PC-3 (cell line): ENCODE measurements around the gene EXOC6. TPM values are rescaled to one million over a fixed set of nuclear protein-coding genes. Genes with fewer than 3 reads are reported as not detected.

ENCODE experiments used
- ATAC-seq: fragments of 200-7000 bp; cut with Tn5 transposase; 2 replicates; pipeline ENCODE4 v1.9.1; 2020; ENCODE audit warnings: mild to moderate bottlenecking, moderate library complexity
- BruUV-seq: library from RNA; stranded (reverse); fragments of 400-500 nt; replicated peaks from 2 replicates; lab custom pipeline; 2021; lab: Mats Ljungman, UMichigan
- CTCF ChIA-PET: fragments of 300-600 bp; sonication (Branson Sonifier 250); formaldehyde crosslinking; loops from one replicate; lab custom pipeline; 2022; ENCODE audit warnings: antibody characterized with exemption; lab: Charles Lee
- POLR2A ChIA-PET: fragments of 300-600 bp; sonication (Branson Sonifier 250); formaldehyde crosslinking; loops from one replicate; lab custom pipeline; 2022; ENCODE audit warnings: antibody characterized with exemption; ENCODE audit not compliant: unreplicated experiment; lab: Charles Lee
- DNase-seq: peaks from one replicate; pipeline ENCODE4 v3.0.0-alpha.2; 2015
- H2AFZ ChIP-seq: fragments of 300-600 bp; sonication (generic); 2 replicates; pipeline ENCODE4 v1.6.0; 2016; ENCODE audit warnings: antibody characterized with exemption, low read length
- H3F3A ChIP-seq: fragments of 300-600 bp; sonication (generic); one replicate; pipeline ENCODE4 v1.6.0; 2017; ENCODE audit warnings: antibody characterized with exemption, low read length, control low read depth, mild to moderate bottlenecking; ENCODE audit not compliant: unreplicated experiment
- H3K27ac ChIP-seq: fragments of 300-600 bp; sonication (generic); 2 replicates; pipeline ENCODE4 v1.5.1; 2016; ENCODE audit warnings: mild to moderate bottlenecking, low read length
- H3K27me3 ChIP-seq: fragments of 300-600 bp; sonication (generic); 2 replicates; pipeline ENCODE4 v1.6.1; 2016; ENCODE audit warnings: low read length, mixed read lengths
- H3K36me3 ChIP-seq: fragments of 300-600 bp; sonication (generic); 2 replicates; pipeline ENCODE4 v1.6.1; 2016; ENCODE audit warnings: low read depth, mixed run types, low read length, mixed read lengths
- H3K4me1 ChIP-seq: fragments of 300-600 bp; sonication (generic); 2 replicates; pipeline ENCODE4 v1.5.1; 2016; ENCODE audit warnings: low read length; ENCODE audit not compliant: insufficient read depth
- H3K4me2 ChIP-seq: fragments of 300-600 bp; sonication (generic); 2 replicates; pipeline ENCODE4 v1.6.0; 2016; ENCODE audit warnings: low read length
- H3K4me3 ChIP-seq: fragments of 300-600 bp; sonication (generic); 2 replicates; pipeline ENCODE4 v1.5.1; 2016; ENCODE audit warnings: mild to moderate bottlenecking, low read length, mixed read lengths
- H3K79me2 ChIP-seq: fragments of 300-600 bp; sonication (generic); 2 replicates; pipeline ENCODE4 v1.6.1; 2017; ENCODE audit warnings: low read length, mixed read lengths
- H3K9ac ChIP-seq: fragments of 300-600 bp; sonication (generic); 2 replicates; pipeline ENCODE4 v1.6.0; 2016; ENCODE audit warnings: mild to moderate bottlenecking, low read length
- H3K9me2 ChIP-seq: fragments of 300-600 bp; sonication (generic); replicated peaks from 2 replicates; pipeline ENCODE4 v1.6.1; 2016; ENCODE audit warnings: mixed run types, low read length, mixed read lengths
- H3K9me3 ChIP-seq: fragments of 300-600 bp; sonication (generic); 2 replicates; pipeline ENCODE4 v1.6.1; 2016; ENCODE audit warnings: low read length, mixed read lengths
- H4K20me1 ChIP-seq: fragments of 300-600 bp; sonication (generic); 2 replicates; pipeline ENCODE4 v1.6.1; 2016; ENCODE audit warnings: low read length, mixed read lengths
- EZH2 ChIP-seq: fragments of 300-600 bp; sonication (generic); IDR thresholded peaks from one replicate; pipeline ENCODE4 v1.6.1; 2017; ENCODE audit warnings: antibody characterized with exemption, mild to moderate bottlenecking, low read length; ENCODE audit not compliant: unreplicated experiment
- EZH2phosphoT487 ChIP-seq: fragments of 300-600 bp; sonication (generic); IDR thresholded peaks from 2 replicates; pipeline ENCODE4 v1.6.1; 2018; ENCODE audit warnings: mild to moderate bottlenecking, antibody characterized with exemption, low read length, borderline replicate concordance
- intact Hi-C: fragments of 100-400 bp; cut with micrococcal nuclease; formaldehyde crosslinking; loops from 2 replicates; pipeline ENCODE4 v1.9.0; 2023
- total RNA-seq: library from RNA; depleted of rRNA; stranded (reverse); fragments of >200 nt; gene quantifications from 2 replicates; pipeline ENCODE4 v1.2.3, GENCODE V29; 2014
- TF ChIP-seq, protein P1 (sequence below): fragments of 300-600 bp; sonication (generic); conservative IDR thresholded peaks from 2 replicates; pipeline ENCODE4 v1.5.1; 2017; ENCODE audit warnings: antibody characterized with exemption, low read depth, mild to moderate bottlenecking, low read length

The EXOC6 gene
- total RNA-seq, 1 experiment from 2014 or later: 5.7 TPM

DNA sequence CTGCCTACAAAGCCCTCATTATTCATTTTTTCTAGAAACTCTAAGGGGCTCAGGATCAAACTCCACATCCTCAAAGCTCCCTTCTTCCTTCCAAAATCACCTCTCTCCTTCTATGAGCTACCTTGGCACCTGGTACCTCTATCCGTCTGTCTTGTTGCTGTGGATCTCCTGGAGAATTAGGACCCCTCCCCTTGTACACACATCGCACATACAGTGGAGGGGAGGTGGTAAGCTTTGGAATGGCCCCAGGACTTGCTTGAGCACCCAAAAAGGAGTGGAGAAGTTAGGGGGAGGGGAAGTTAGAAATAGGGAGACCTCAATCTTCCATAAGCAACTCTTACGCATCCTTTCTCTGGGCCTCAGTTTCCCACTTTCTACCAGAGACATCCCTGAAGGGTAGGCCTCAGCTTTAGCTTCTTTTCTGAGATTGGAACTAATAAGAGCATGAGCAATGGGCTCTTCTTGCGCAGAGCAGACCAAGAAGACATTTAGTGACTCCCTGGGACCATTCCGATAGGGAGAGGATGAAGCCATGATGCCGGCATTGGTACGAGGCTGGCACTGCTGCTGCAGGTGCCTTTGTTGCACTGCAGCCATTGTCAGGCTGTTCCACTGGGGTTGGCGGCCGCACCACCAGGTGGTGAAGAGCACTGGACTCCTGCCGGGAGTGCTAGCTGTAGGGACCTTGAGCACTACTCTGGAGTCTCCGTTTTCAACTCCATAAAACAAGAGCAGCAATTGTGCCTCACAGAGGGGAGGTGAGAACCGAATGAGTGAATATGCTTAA is 216.7 kb downstream of the EXOC6 start:
- no peaks in the 10 kb centered on the region for H3K9me2 ChIP-seq
- no peak for ATAC-seq
- H3K79me2 ChIP-seq: no peaks in the 10 kb centered on the region
- H3K4me2 ChIP-seq: no peak overlapping the region
- H3K9ac ChIP-seq: no peak overlapping the region
- no peaks in the 10 kb centered on the region for H3K36me3 ChIP-seq
- CTCF ChIA-PET: no interaction called here
- H3K9me3 ChIP-seq: no peaks in the 10 kb centered on the region
- H3K27me3 ChIP-seq: no peaks in the 10 kb centered on the region
- TF ChIP-seq EZH2: no peak
- TF ChIP-seq, protein P1, sequence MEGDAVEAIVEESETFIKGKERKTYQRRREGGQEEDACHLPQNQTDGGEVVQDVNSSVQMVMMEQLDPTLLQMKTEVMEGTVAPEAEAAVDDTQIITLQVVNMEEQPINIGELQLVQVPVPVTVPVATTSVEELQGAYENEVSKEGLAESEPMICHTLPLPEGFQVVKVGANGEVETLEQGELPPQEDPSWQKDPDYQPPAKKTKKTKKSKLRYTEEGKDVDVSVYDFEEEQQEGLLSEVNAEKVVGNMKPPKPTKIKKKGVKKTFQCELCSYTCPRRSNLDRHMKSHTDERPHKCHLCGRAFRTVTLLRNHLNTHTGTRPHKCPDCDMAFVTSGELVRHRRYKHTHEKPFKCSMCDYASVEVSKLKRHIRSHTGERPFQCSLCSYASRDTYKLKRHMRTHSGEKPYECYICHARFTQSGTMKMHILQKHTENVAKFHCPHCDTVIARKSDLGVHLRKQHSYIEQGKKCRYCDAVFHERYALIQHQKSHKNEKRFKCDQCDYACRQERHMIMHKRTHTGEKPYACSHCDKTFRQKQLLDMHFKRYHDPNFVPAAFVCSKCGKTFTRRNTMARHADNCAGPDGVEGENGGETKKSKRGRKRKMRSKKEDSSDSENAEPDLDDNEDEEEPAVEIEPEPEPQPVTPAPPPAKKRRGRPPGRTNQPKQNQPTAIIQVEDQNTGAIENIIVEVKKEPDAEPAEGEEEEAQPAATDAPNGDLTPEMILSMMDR: no peak
- TF ChIP-seq EZH2phosphoT487: no peak
- intact Hi-C loops: no loop called here
- no peak overlapping the region for H2AFZ ChIP-seq
- no peak overlapping the region for H3K27ac ChIP-seq
- no TSS peak for BruUV-seq
- no peaks in the 10 kb centered on the region for H4K20me1 ChIP-seq
- DNase-seq: no peak
- no peaks in the 10 kb centered on the region for H3K4me1 ChIP-seq
- no peak overlapping the region for H3K4me3 ChIP-seq
- H3F3A ChIP-seq: no peaks in the 10 kb centered on the region
- POLR2A ChIA-PET: no interaction called here

DNA sequence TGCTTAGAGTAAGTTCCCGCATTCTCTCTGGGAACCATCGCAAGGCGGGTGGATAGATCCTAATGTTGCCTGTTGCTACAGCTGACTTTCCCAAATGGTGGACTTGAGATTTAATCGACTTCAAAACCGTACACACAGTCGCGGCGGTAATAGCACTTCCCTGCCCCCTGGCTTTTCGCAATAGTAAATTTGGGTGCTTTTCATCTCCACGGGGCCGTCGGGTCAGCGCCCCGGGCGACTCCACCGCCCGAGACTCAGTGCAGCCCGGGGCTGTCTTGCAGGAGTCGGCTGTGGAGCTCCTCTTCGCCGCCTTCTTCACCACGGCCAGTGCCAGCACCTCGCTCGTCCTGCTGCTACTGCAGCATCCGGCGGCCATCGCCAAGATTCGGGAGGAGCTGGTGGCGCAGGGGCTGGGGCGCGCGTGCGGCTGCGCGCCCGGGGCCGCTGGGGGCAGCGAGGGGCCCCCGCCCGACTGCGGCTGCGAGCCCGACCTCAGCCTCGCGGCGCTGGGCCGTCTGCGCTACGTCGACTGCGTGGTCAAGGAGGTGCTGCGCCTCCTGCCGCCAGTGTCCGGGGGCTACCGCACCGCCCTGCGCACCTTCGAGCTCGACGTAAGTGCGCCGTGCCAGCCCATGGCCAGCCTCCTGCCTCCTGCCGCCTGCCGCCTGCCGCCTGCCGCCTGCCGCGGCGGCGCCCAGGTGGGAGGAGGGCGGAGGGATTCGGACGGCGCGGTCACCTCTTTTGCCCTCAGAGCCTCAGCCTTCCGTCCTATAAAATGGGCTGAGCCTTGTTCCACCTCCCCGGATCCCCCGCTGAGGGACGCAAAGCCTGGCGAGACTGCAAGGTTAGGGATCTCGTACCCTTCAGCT is 217.6 kb downstream of the EXOC6 start:
- Histone ChIP-seq H3K4me3 (no peak overlapping the region), H3K4me2 (no peak overlapping the region), H3K4me1 (no peaks in the 10 kb centered on the region), H3K36me3 (no peaks in the 10 kb centered on the region), H3K9me3 (no peaks in the 10 kb centered on the region), H3K9me2 (no peaks in the 10 kb centered on the region), H2AFZ (no peak overlapping the region), H3K27me3 (no peaks in the 10 kb centered on the region), H4K20me1 (no peaks in the 10 kb centered on the region), H3F3A (no peaks in the 10 kb centered on the region), H3K79me2 (no peaks in the 10 kb centered on the region), H3K9ac (no peak overlapping the region), H3K27ac (no peak overlapping the region)
- intact Hi-C loops: no loop called here
- no TSS peak for BruUV-seq
- CTCF ChIA-PET: no interaction called here
- no peak for ATAC-seq
- no peak for DNase-seq
- POLR2A ChIA-PET: no interaction called here
- TF ChIP-seq EZH2 (no peak), EZH2phosphoT487 (no peak)
- TF ChIP-seq, protein P1: no peak

- no peak overlapping the region for H3K4me2 ChIP-seq
- CTCF ChIA-PET: no interaction called here
- no peaks in the 10 kb centered on the region for H3F3A ChIP-seq
- BruUV-seq: no TSS peak
- no peaks in the 10 kb centered on the region for H3K4me1 ChIP-seq
- H3K27me3 ChIP-seq: no peaks in the 10 kb centered on the region
- H3K9me3 ChIP-seq: no peaks in the 10 kb centered on the region
- no peak for ATAC-seq
- DNase-seq: no peak
- no peaks in the 10 kb centered on the region for H3K79me2 ChIP-seq
- intact Hi-C loops: no loop called here
- H3K9me2 ChIP-seq: no peaks in the 10 kb centered on the region
- H4K20me1 ChIP-seq: no peaks in the 10 kb centered on the region
- TF ChIP-seq EZH2phosphoT487: no peak
- TF ChIP-seq EZH2: no peak
- TF ChIP-seq, protein P1: no peak
- H3K36me3 ChIP-seq: no peaks in the 10 kb centered on the region
- H3K27ac ChIP-seq: no peak overlapping the region
- no peak overlapping the region for H2AFZ ChIP-seq
- H3K9ac ChIP-seq: no peak overlapping the region
- H3K4me3 ChIP-seq: no peak overlapping the region
- POLR2A ChIA-PET: no interaction called here
Measured at GRCh38 chr10:93066544-93066913, 218.2 kb downstream of the EXOC6 start.
